ENCODE measurements around the gene ZNF804A. TPM values are rescaled to one million over a fixed set of nuclear protein-coding genes. Genes with fewer than 3 reads are reported as not detected.

ZNF804A gene
- total RNA-seq, 1 donor from 2014 or later = not detected

DNA sequence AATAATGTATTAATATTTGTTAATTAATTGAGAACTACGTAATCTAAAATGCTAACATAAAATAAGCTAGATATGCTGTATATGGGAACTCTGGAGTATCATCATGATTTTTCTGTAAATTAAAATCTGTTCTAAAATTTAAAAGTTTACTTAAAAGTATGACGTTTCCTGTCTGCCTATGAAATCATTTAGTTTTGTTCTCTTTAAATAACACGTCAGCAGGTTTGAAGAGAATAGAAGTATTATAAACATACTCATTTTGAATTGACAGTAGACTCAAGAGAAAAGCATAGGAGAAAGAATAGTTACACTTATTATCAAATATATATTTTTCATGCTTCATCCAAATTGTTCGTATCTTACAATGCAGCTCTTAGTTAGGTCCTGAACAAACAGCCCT is 19.1 kb upstream of the ZNF804A start:
- H3K4me1 Mint-ChIP-seq (ENCODE audit: low read depth) = no peaks in the 10 kb centered on the region
- H3K27ac Mint-ChIP-seq = no peak overlapping the region
- H3K9me3 Mint-ChIP-seq = no peaks in the 10 kb centered on the region
- intact Hi-C loops (cut with micrococcal nuclease) = no loop called here
- no peak overlapping the region for H3K4me3 Mint-ChIP-seq (ENCODE audit: low read depth)
- H3K36me3 Mint-ChIP-seq (ENCODE audit: low read depth) = no peaks in the 10 kb centered on the region
- H3K27me3 Mint-ChIP-seq (ENCODE audit: low read depth) = no peaks in the 10 kb centered on the region
- DNase-seq (ENCODE audit: low spot score) = no peak

DNA sequence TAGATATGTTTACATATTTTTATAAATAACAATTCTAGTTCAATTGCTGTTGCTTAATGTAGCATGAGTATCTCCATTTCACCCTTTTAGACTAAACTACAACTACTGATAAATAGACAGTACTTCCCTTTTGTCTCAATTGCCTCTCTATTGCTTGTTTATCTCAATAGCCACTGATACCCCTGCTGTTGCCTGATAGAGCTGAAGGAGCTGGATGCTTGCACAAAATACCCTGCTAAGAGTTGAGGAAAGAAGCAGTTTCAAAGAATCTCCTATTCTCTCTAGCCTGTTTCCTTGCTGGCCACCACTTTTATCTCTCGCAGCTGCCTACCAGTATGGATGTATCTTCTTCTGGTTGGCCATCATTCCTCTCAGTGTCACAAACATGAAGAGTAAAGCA is 16.9 kb upstream of the ZNF804A start:
- H3K27ac Mint-ChIP-seq = no peak overlapping the region
- H3K27me3 Mint-ChIP-seq (ENCODE audit: low read depth) = no peaks in the 10 kb centered on the region
- H3K9me3 Mint-ChIP-seq = no peaks in the 10 kb centered on the region
- DNase-seq (ENCODE audit: low spot score) = no peak
- H3K36me3 Mint-ChIP-seq (ENCODE audit: low read depth) = no peaks in the 10 kb centered on the region
- intact Hi-C loops (cut with micrococcal nuclease) = no loop called here
- H3K4me1 Mint-ChIP-seq (ENCODE audit: low read depth) = no peaks in the 10 kb centered on the region
- no peak overlapping the region for H3K4me3 Mint-ChIP-seq (ENCODE audit: low read depth)

DNA sequence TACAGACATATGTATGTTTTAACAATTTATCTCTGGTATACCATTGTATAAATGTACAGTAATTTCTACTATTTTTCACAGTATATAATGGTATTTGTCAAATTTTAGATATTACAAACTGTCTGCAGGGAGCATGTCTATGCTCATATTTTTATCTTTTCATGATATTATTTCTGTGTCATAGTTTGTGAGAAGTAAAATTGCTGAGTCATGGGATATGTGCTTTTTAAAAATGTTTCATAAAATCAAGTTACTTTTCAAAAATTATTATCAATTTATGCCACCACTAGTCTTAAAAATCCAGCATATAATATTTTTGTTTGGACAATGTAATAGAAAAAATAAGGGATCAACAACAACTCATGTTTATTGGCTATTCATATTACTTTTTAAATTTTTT is 9.1 kb upstream of the ZNF804A start:
- Mint-ChIP-seq H3K4me1 (ENCODE audit: low read depth) (no peaks in the 10 kb centered on the region), H3K27me3 (ENCODE audit: low read depth) (no peaks in the 10 kb centered on the region)

DNA sequence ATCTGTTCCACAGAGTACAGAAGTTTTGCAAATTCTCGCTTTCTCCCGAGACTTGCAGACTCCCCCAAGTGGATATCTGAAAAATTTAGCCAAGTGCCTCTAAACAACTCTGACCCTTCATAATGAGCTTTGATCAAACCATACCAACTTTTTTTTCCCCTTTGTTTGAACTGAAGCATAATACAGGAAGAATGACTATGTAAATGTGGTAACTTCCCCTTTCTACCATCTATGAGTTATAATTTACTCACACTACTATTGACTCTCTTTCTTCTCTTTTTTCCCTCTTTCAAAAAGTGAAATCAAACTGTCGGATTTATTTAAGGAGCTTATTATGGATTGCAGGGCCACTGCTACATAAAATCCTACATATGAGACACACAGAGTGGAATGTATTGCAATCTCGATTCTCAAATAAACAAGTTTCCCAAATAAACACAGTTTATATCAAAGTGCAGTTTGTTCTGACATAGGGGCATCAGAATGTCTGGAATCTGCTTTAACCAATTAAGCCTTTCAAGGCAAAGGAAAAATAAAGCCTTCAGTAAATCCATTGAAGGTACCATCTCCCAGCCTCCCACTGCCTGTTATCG is 1.4 kb upstream of the ZNF804A start:
- Mint-ChIP-seq H3K4me3 (ENCODE audit: low read depth) (no peak overlapping the region), H3K27me3 (ENCODE audit: low read depth) (peaks cover 44% of the 10 kb centered on the region), H3K36me3 (ENCODE audit: low read depth) (no peaks in the 10 kb centered on the region), H3K9me3 (no peaks in the 10 kb centered on the region), H3K4me1 (ENCODE audit: low read depth) (peaks cover 3% of the 10 kb centered on the region), H3K27ac (no peak overlapping the region)
- intact Hi-C loops (cut with micrococcal nuclease) = no loop called here
- no peak for DNase-seq (ENCODE audit: low spot score)

More for the DNA sequence above, 9.1 kb upstream of the ZNF804A start:
- DNase-seq (ENCODE audit: low spot score) = no peak
- no peaks in the 10 kb centered on the region for H3K36me3 Mint-ChIP-seq (ENCODE audit: low read depth)
- H3K9me3 Mint-ChIP-seq = no peaks in the 10 kb centered on the region
- H3K27ac Mint-ChIP-seq = no peak overlapping the region
- H3K4me3 Mint-ChIP-seq (ENCODE audit: low read depth) = no peak overlapping the region
- intact Hi-C loops (cut with micrococcal nuclease) = no loop called here

DNA sequence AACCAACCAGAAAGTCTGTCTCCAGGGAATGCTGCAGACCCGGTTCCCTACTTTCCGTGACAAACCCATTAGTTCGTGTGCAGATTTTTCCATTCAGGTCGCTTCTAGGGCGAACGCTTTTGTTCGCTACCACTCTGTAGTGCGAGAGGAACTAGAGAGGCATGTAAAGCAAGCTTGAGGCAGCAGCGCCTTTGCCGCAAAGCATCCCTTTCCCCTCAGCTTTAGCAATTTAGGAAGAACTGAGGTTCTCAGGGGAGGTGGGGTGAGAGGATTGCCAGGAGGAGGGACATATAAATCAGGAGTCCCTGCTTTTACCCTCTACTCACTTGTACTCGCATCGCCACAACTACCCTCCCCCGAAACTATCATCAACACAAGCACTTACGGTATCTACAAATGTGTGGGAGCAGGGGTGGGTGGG is 748 bp upstream of the ZNF804A start:
- DNase-seq (ENCODE audit: low spot score) = no peak
- H3K27me3 Mint-ChIP-seq (ENCODE audit: low read depth) = peaks cover 44% of the 10 kb centered on the region
- intact Hi-C loops (cut with micrococcal nuclease) = no loop called here
- peaks cover 3% of the 10 kb centered on the region for H3K4me1 Mint-ChIP-seq (ENCODE audit: low read depth)
- H3K36me3 Mint-ChIP-seq (ENCODE audit: low read depth) = no peaks in the 10 kb centered on the region
- H3K4me3 Mint-ChIP-seq (ENCODE audit: low read depth) = peak overlapping the region; percentile 47
- no peak overlapping the region for H3K27ac Mint-ChIP-seq
- H3K9me3 Mint-ChIP-seq = no peaks in the 10 kb centered on the region

DNA sequence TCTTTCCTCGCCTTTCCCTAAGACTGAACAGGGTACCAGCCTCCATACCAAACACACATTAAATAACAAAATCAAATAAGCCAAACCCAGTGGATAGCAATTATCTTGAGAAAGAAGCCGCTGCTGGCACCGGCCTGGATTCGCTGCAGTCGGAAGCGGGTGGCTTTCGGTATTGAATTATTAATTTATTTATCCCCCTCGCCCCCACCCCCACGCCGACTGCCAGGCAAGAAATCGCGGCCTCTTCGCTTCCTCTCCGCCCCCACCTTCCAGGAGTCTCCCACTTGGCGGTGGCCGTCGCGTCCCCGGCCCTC is 370 bp upstream of the ZNF804A start:
- H3K27ac Mint-ChIP-seq = no peak overlapping the region
- no peak for DNase-seq (ENCODE audit: low spot score)
- intact Hi-C loops (cut with micrococcal nuclease) = no loop called here
- no peaks in the 10 kb centered on the region for H3K36me3 Mint-ChIP-seq (ENCODE audit: low read depth)
- H3K9me3 Mint-ChIP-seq = no peaks in the 10 kb centered on the region
- H3K4me1 Mint-ChIP-seq (ENCODE audit: low read depth) = peaks cover 3% of the 10 kb centered on the region
- H3K27me3 Mint-ChIP-seq (ENCODE audit: low read depth) = peaks cover 44% of the 10 kb centered on the region
- peak overlapping the region; percentile 47 for H3K4me3 Mint-ChIP-seq (ENCODE audit: low read depth)

DNA sequence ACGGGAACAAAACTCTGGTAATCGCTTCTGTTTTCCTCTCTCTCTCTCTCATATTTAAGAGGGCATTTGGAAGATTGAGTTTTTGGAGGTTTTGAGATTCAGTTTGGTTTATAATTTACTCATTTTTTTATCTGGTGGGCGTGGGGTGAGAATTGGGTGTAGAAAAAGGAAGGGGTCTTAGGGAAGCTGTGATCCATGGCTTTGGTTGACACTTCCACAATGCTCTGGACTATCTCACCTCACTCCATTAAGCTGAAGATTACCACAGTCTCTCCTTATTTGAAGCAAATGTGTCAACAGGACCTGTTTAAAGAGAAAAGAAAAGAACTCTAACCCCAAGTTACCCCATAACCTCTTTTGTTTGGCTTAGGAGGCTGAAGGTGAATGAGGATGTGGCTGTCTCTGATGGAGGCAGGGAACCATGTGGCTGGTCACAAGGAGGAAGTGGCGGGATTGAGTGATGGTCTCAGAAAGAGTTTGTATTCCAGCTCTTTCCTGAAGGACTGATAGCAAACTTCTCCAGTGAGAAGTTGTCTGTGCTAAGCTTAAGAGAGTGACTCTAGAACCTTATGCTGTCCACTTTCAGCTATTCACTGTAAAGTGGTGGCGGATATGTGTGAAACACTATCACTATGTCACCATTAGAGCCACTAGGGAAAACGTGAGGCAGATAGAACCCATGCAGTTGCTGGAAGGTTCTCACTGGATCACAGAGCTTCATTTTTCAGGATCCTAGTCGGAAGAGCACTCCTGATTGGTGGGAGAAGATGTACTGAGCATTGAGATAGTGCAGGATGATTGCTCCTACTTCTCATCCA is 934 bp downstream of the ZNF804A start:
- no peaks in the 10 kb centered on the region for H3K36me3 Mint-ChIP-seq (ENCODE audit: low read depth)
- intact Hi-C loops (cut with micrococcal nuclease) = no loop called here
- no peak overlapping the region for H3K27ac Mint-ChIP-seq
- H3K4me3 Mint-ChIP-seq (ENCODE audit: low read depth) = peak overlapping the region; percentile 52
- peaks cover 3% of the 10 kb centered on the region for H3K4me1 Mint-ChIP-seq (ENCODE audit: low read depth)
- peaks cover 44% of the 10 kb centered on the region for H3K27me3 Mint-ChIP-seq (ENCODE audit: low read depth)
- no peak for DNase-seq (ENCODE audit: low spot score)
- H3K9me3 Mint-ChIP-seq = no peaks in the 10 kb centered on the region

DNA sequence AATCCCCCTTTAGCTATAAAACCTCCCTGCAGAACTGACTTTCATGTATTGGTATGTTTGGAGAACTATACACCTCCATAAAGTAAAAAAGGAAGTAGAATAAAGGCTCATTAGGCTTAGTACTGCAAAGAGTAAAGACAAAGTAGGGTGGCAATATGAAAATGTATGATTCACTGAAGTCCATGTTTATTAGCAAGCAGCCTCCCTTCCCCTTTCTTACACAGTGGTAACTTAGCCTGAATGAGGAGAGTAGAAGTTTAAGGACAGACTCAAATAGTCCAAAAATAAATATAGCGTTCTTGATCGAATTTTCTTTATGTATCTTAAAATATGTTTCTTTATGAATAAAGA is 1.5 kb downstream of the ZNF804A start:
- intact Hi-C loops (cut with micrococcal nuclease) = no loop called here
- Mint-ChIP-seq H3K27me3 (ENCODE audit: low read depth) (peaks cover 44% of the 10 kb centered on the region), H3K4me1 (ENCODE audit: low read depth) (peaks cover 3% of the 10 kb centered on the region), H3K36me3 (ENCODE audit: low read depth) (no peaks in the 10 kb centered on the region), H3K9me3 (no peaks in the 10 kb centered on the region), H3K27ac (no peak overlapping the region), H3K4me3 (ENCODE audit: low read depth) (no peak overlapping the region)
- no peak for DNase-seq (ENCODE audit: low spot score)

DNA sequence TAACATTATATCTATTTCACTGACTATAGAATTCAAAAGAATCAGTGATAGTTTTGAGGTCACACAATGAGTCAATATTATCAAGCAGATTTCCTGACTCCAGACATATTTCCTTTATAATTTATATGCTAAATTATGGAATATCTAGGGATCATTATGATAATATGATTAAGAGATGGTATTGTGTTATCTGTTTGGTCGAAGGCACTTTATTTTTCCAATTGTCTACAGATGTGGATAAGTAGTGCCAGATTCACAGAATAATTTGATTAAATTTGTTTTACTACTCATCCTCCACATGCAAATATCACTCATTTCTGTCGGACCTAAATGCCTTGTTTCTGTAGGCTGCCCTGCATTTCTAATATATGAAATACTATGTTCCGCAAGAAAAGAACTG is 4.4 kb downstream of the ZNF804A start:
- Mint-ChIP-seq H3K4me1 (ENCODE audit: low read depth) (peaks cover 3% of the 10 kb centered on the region), H3K27me3 (ENCODE audit: low read depth) (peaks cover 25% of the 10 kb centered on the region), H3K9me3 (no peaks in the 10 kb centered on the region), H3K27ac (no peak overlapping the region), H3K4me3 (ENCODE audit: low read depth) (no peak overlapping the region), H3K36me3 (ENCODE audit: low read depth) (no peaks in the 10 kb centered on the region)
- DNase-seq (ENCODE audit: low spot score) = no peak
- intact Hi-C loops (cut with micrococcal nuclease) = no loop called here

DNA sequence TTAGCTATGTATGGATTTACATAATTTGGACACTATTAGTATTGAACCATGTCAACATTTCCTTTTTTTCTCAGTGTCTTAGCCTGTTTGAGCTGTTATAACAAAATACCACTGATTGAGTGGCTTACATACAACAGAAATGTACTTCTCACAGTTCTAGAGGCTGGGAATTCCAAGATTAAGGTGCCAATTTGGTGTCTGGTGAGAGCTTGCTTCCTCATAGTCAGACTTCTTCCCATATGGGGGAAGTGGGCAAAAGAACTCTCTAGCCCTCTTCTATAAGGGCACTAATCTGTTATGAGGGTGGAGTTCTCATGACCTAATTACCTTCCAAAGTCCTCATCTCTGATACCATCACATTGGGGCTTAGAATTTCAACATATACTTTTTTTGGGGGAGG is 12.6 kb downstream of the ZNF804A start:
- Mint-ChIP-seq H3K27ac (no peak overlapping the region), H3K9me3 (no peaks in the 10 kb centered on the region), H3K27me3 (ENCODE audit: low read depth) (no peaks in the 10 kb centered on the region), H3K4me3 (ENCODE audit: low read depth) (no peak overlapping the region), H3K36me3 (ENCODE audit: low read depth) (no peaks in the 10 kb centered on the region), H3K4me1 (ENCODE audit: low read depth) (no peaks in the 10 kb centered on the region)
- DNase-seq (ENCODE audit: low spot score) = no peak
- intact Hi-C loops (cut with micrococcal nuclease) = no loop called here

DNA sequence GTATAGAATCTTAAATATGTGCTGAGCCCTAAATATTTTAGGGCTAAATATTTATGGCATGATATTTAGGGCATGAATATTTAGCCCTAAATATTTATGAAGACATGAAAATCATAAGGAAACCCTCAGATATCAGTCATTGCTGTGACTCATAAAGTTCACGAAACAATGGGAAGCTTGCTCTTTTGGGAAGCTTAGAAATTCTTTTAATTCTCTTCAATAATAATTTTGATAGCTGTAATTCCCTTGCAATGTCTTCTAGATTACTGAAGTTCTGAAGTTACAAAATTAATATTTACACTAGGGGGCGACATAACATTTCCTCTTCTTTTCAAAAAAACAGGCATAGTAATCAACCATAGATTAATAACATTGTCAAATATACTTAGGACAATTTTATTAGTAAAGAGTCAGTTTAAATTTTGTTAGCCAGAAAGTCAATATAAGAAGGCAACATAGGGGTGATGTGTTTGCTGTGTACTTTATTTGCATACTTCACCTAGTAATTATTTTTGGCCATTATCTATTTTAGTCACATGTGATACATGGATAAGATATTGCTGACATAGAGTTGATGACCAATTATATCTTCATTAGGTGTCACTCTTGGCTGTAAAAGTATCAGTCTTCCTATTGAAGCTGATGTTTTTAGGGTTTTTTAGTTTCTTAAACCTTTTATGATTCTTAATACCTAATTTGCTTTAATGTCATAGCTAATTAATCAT is 13.2 kb downstream of the ZNF804A start:
- H3K9me3 Mint-ChIP-seq = no peaks in the 10 kb centered on the region
- intact Hi-C loops (cut with micrococcal nuclease) = no loop called here
- DNase-seq (ENCODE audit: low spot score) = no peak
- no peaks in the 10 kb centered on the region for H3K4me1 Mint-ChIP-seq (ENCODE audit: low read depth)
- no peaks in the 10 kb centered on the region for H3K27me3 Mint-ChIP-seq (ENCODE audit: low read depth)
- no peak overlapping the region for H3K27ac Mint-ChIP-seq
- no peaks in the 10 kb centered on the region for H3K36me3 Mint-ChIP-seq (ENCODE audit: low read depth)
- H3K4me3 Mint-ChIP-seq (ENCODE audit: low read depth) = no peak overlapping the region

DNA sequence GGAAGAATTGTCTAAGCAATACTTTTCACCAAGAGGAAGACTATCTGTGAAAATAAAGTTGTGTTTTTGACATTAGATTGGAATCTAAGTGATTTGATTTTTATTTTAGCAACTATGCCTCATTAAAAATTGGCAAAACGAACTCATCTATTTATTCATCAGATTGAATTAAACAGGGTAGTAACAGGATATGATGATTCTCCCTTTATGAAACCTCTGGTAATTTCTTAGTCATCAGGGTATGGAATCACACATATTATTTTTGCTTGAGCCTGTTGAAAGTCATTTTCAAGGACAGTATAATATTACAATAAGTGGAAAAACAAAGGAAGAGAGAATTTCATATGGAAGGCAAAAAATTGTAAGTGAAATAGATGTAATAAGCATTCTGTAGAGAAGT is 22.0 kb downstream of the ZNF804A start:
- intact Hi-C loops (cut with micrococcal nuclease) = no loop called here
- H3K27ac Mint-ChIP-seq = no peak overlapping the region
- H3K4me1 Mint-ChIP-seq (ENCODE audit: low read depth) = no peaks in the 10 kb centered on the region
- no peaks in the 10 kb centered on the region for H3K9me3 Mint-ChIP-seq
- H3K27me3 Mint-ChIP-seq (ENCODE audit: low read depth) = no peaks in the 10 kb centered on the region
- H3K36me3 Mint-ChIP-seq (ENCODE audit: low read depth) = no peaks in the 10 kb centered on the region
- DNase-seq (ENCODE audit: low spot score) = no peak
- no peak overlapping the region for H3K4me3 Mint-ChIP-seq (ENCODE audit: low read depth)

DNA sequence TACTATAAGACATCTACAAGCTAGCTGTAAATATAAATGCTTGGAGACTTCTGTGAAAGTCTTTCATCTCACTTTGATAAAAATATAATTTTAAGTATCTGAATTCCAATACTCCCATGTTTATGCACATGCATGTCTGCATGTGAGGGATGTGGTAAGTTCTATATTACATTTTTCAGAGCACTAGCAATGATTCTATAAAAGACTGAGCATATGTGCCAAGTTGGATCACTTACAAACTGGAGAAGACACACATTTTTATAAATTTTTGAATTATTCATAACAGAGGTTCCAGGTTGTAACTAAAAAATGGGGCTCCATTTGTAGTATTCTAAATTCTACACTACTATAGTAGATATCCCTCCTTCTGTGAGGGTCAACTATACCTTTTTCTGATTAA is 26.0 kb downstream of the ZNF804A start:
- intact Hi-C loops (cut with micrococcal nuclease) = no loop called here
- Mint-ChIP-seq H3K4me3 (ENCODE audit: low read depth) (no peak overlapping the region), H3K4me1 (ENCODE audit: low read depth) (no peaks in the 10 kb centered on the region), H3K27me3 (ENCODE audit: low read depth) (no peaks in the 10 kb centered on the region), H3K9me3 (no peaks in the 10 kb centered on the region), H3K36me3 (ENCODE audit: low read depth) (no peaks in the 10 kb centered on the region), H3K27ac (no peak overlapping the region)
- no peak for DNase-seq (ENCODE audit: low spot score)
